ENCODE results near the gene DDX1.

DNA sequence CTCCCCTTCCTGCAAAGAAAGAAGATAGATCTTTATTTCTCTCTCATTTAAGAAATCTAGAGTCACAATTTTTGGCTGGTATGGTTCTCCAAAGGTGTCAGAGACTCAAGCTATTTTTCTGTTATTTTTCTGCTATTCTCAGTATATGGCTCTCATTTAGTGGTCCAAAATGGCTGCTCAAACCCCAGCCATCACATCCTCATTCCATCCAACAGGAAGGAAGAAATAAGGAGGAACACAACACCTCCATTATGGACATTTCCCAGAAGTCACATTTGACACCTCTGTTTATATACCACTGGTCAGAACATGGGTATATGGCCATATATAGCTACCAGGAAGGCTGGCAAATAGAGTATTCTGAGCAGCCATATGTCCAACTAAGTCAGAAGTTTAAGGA lies 7.4 kb upstream of the DDX1 start:
- TF ChIP-seq EP300 (IDR thresholded peaks at IDR 0.05), result no peak
- TF ChIP-seq, protein P1, sequence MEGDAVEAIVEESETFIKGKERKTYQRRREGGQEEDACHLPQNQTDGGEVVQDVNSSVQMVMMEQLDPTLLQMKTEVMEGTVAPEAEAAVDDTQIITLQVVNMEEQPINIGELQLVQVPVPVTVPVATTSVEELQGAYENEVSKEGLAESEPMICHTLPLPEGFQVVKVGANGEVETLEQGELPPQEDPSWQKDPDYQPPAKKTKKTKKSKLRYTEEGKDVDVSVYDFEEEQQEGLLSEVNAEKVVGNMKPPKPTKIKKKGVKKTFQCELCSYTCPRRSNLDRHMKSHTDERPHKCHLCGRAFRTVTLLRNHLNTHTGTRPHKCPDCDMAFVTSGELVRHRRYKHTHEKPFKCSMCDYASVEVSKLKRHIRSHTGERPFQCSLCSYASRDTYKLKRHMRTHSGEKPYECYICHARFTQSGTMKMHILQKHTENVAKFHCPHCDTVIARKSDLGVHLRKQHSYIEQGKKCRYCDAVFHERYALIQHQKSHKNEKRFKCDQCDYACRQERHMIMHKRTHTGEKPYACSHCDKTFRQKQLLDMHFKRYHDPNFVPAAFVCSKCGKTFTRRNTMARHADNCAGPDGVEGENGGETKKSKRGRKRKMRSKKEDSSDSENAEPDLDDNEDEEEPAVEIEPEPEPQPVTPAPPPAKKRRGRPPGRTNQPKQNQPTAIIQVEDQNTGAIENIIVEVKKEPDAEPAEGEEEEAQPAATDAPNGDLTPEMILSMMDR (IDR thresholded peaks at IDR 0.05), result no peak

All from ovary (tissue), 3 donors.